ENCODE results near the gene SHD. TPM values are rescaled to one million over a fixed set of nuclear protein-coding genes. Genes with fewer than 3 reads are reported as not detected.
"Not testable (repeated sequence)": the region's sequence is repeated elsewhere in the genome, so short reads cannot be mapped to it uniquely, and the experiment has no call there.

SHD gene
- polyA plus RNA-seq, 1 donor = 4.0 TPM

- H3K36me3 ChIP-seq (ENCODE audit: control insufficient read depth, insufficient read depth, low read length) = no peaks in the 10 kb centered on the region
- DNase-seq = no peak
- 100% methylated on average over 1 of the region's 4 CpGs for whole genome bisulfite sequencing (ENCODE audit: insufficient coverage, low lambda C conversion rate)
- H3K27me3 ChIP-seq (ENCODE audit: control insufficient read depth, insufficient read depth, low read length) = peaks cover 6% of the 10 kb centered on the region
- H3K9me3 ChIP-seq (ENCODE audit: control insufficient read depth, low read depth, low read length) = no peaks in the 10 kb centered on the region
- H3K27ac ChIP-seq (ENCODE audit: low read length) = no peak overlapping the region
- H3K4me1 ChIP-seq (ENCODE audit: control insufficient read depth, insufficient read depth, low read length) = no peaks in the 10 kb centered on the region
- H3K4me3 ChIP-seq (ENCODE audit: low read length) = no peak overlapping the region
These were observed 40.2 kb upstream of the SHD start for GRCh38 chr19:4238831-4239230.

GRCh38 chr19:4241824-4242430 is 37.1 kb upstream of the SHD start:
- Histone ChIP-seq H3K9me3 (ENCODE audit: control insufficient read depth, low read depth, low read length) (no peaks in the 10 kb centered on the region), H3K4me3 (ENCODE audit: low read length) (no peak overlapping the region), H3K27me3 (ENCODE audit: control insufficient read depth, insufficient read depth, low read length) (peaks cover 2% of the 10 kb centered on the region), H3K36me3 (ENCODE audit: control insufficient read depth, insufficient read depth, low read length) (no peaks in the 10 kb centered on the region), H3K4me1 (ENCODE audit: control insufficient read depth, insufficient read depth, low read length) (peaks cover 4% of the 10 kb centered on the region), H3K27ac (ENCODE audit: low read length) (no peak overlapping the region)
- WGBS (ENCODE audit: insufficient coverage, low lambda C conversion rate) = 70% methylated on average over 1 of the region's 5 CpGs
- DNase-seq = no peak

- WGBS (ENCODE audit: insufficient coverage, low lambda C conversion rate) = no CpG with 5 or more reads among the region's 6 CpGs
- not testable (repeated sequence) for H3K9me3 ChIP-seq (ENCODE audit: control insufficient read depth, low read depth, low read length); H3K4me3 ChIP-seq (ENCODE audit: low read length); H3K27me3 ChIP-seq (ENCODE audit: control insufficient read depth, insufficient read depth, low read length); H3K27ac ChIP-seq (ENCODE audit: low read length); H3K4me1 ChIP-seq (ENCODE audit: control insufficient read depth, insufficient read depth, low read length); DNase-seq
- peaks cover 19% of the 10 kb centered on the region for H3K36me3 ChIP-seq (ENCODE audit: control insufficient read depth, insufficient read depth, low read length)
These were observed 33.1 kb upstream of the SHD start for GRCh38 chr19:4245938-4246337.

- Histone ChIP-seq H3K4me3 (ENCODE audit: low read length) (peak within 1 kb of the TSS; percentile 54), H3K27ac (ENCODE audit: low read length) (peak within 1 kb of the TSS; percentile 83), H3K27me3 (ENCODE audit: control insufficient read depth, insufficient read depth, low read length) (no peaks in the 10 kb centered on the region), H3K9me3 (ENCODE audit: control insufficient read depth, low read depth, low read length) (no peaks in the 10 kb centered on the region), H3K4me1 (ENCODE audit: control insufficient read depth, insufficient read depth, low read length) (peaks cover 4% of the 10 kb centered on the region), H3K36me3 (ENCODE audit: control insufficient read depth, insufficient read depth, low read length) (peaks cover 28% of the 10 kb centered on the region)
- peak; percentile 99 to 100 for DNase-seq
- no CpG with 5 or more reads among the region's 45 CpGs for WGBS (ENCODE audit: insufficient coverage, low lambda C conversion rate)
These were observed 32.1 kb upstream of the SHD start, which contains the start of gene YJU2 for GRCh38 chr19:4246767-4247593. TSS of gene YJU2 (plus strand) at chr19:4247080. CDS start at chr19:4247147, 67 bp downstream.

GRCh38 chr19:4256563-4256962 is 22.5 kb upstream of the SHD start:
- no CpG with 5 or more reads among the region's 4 CpGs for WGBS (ENCODE audit: insufficient coverage, low lambda C conversion rate)
- no peak for DNase-seq
- Histone ChIP-seq H3K27ac (ENCODE audit: low read length) (no peak overlapping the region), H3K27me3 (ENCODE audit: control insufficient read depth, insufficient read depth, low read length) (no peaks in the 10 kb centered on the region), H3K36me3 (ENCODE audit: control insufficient read depth, insufficient read depth, low read length) (peaks cover 72% of the 10 kb centered on the region), H3K4me3 (ENCODE audit: low read length) (no peak overlapping the region), H3K9me3 (ENCODE audit: control insufficient read depth, low read depth, low read length) (no peaks in the 10 kb centered on the region), H3K4me1 (ENCODE audit: control insufficient read depth, insufficient read depth, low read length) (no peaks in the 10 kb centered on the region)

- Histone ChIP-seq H3K27ac (ENCODE audit: low read length) (no peak overlapping the region), H3K9me3 (ENCODE audit: control insufficient read depth, low read depth, low read length) (no peaks in the 10 kb centered on the region), H3K4me1 (ENCODE audit: control insufficient read depth, insufficient read depth, low read length) (no peaks in the 10 kb centered on the region), H3K36me3 (ENCODE audit: control insufficient read depth, insufficient read depth, low read length) (peaks cover 74% of the 10 kb centered on the region), H3K4me3 (ENCODE audit: low read length) (no peak overlapping the region), H3K27me3 (ENCODE audit: control insufficient read depth, insufficient read depth, low read length) (no peaks in the 10 kb centered on the region)
- WGBS (ENCODE audit: insufficient coverage, low lambda C conversion rate) = no CpG with 5 or more reads among the region's 6 CpGs
- no peak for DNase-seq
These were observed 22.0 kb upstream of the SHD start for GRCh38 chr19:4257025-4257424.

- H3K9me3 ChIP-seq (ENCODE audit: control insufficient read depth, low read depth, low read length) = no peaks in the 10 kb centered on the region
- H3K27ac ChIP-seq (ENCODE audit: low read length) = no peak overlapping the region
- no CpG with 5 or more reads among the region's 28 CpGs for WGBS (ENCODE audit: insufficient coverage, low lambda C conversion rate)
- no peak overlapping the region for H3K4me3 ChIP-seq (ENCODE audit: low read length)
- DNase-seq = no peak
- peaks cover 75% of the 10 kb centered on the region for H3K36me3 ChIP-seq (ENCODE audit: control insufficient read depth, insufficient read depth, low read length)
- H3K4me1 ChIP-seq (ENCODE audit: control insufficient read depth, insufficient read depth, low read length) = no peaks in the 10 kb centered on the region
- no peaks in the 10 kb centered on the region for H3K27me3 ChIP-seq (ENCODE audit: control insufficient read depth, insufficient read depth, low read length)
These were observed 20.9 kb upstream of the SHD start for GRCh38 chr19:4258181-4258580.

GRCh38 chr19:4260613-4261191 is 18.4 kb upstream of the SHD start:
- WGBS (ENCODE audit: insufficient coverage, low lambda C conversion rate) = no CpG with 5 or more reads among the region's 11 CpGs
- Histone ChIP-seq H3K9me3 (ENCODE audit: control insufficient read depth, low read depth, low read length) (no peaks in the 10 kb centered on the region), H3K4me1 (ENCODE audit: control insufficient read depth, insufficient read depth, low read length) (no peaks in the 10 kb centered on the region), H3K27ac (ENCODE audit: low read length) (no peak overlapping the region), H3K27me3 (ENCODE audit: control insufficient read depth, insufficient read depth, low read length) (no peaks in the 10 kb centered on the region), H3K36me3 (ENCODE audit: control insufficient read depth, insufficient read depth, low read length) (peaks cover 58% of the 10 kb centered on the region), H3K4me3 (ENCODE audit: low read length) (no peak overlapping the region)
- no peak for DNase-seq

GRCh38 chr19:4264812-4265211 is 14.3 kb upstream of the SHD start:
- no peaks in the 10 kb centered on the region for H3K4me1 ChIP-seq (ENCODE audit: control insufficient read depth, insufficient read depth, low read length)
- WGBS (ENCODE audit: insufficient coverage, low lambda C conversion rate) = 80% methylated on average over 1 of the region's 4 CpGs
- H3K9me3 ChIP-seq (ENCODE audit: control insufficient read depth, low read depth, low read length) = no peaks in the 10 kb centered on the region
- H3K4me3 ChIP-seq (ENCODE audit: low read length) = no peak overlapping the region
- no peak overlapping the region for H3K27ac ChIP-seq (ENCODE audit: low read length)
- H3K36me3 ChIP-seq (ENCODE audit: control insufficient read depth, insufficient read depth, low read length) = peaks cover 55% of the 10 kb centered on the region
- no peaks in the 10 kb centered on the region for H3K27me3 ChIP-seq (ENCODE audit: control insufficient read depth, insufficient read depth, low read length)
- no peak for DNase-seq

GRCh38 chr19:4266253-4267000 is 12.6 kb upstream of the SHD start:
- H3K36me3 ChIP-seq (ENCODE audit: control insufficient read depth, insufficient read depth, low read length) = peaks cover 49% of the 10 kb centered on the region
- no peak for DNase-seq
- no CpG with 5 or more reads among the region's 18 CpGs for WGBS (ENCODE audit: insufficient coverage, low lambda C conversion rate)
- H3K27ac ChIP-seq (ENCODE audit: low read length) = no peak overlapping the region
- H3K4me3 ChIP-seq (ENCODE audit: low read length) = no peak overlapping the region
- no peaks in the 10 kb centered on the region for H3K27me3 ChIP-seq (ENCODE audit: control insufficient read depth, insufficient read depth, low read length)
- H3K9me3 ChIP-seq (ENCODE audit: control insufficient read depth, low read depth, low read length) = no peaks in the 10 kb centered on the region
- H3K4me1 ChIP-seq (ENCODE audit: control insufficient read depth, insufficient read depth, low read length) = no peaks in the 10 kb centered on the region
